Measurements from ENCODE around the gene MAPK10. TPM values are rescaled to one million over a fixed set of nuclear protein-coding genes. Genes with fewer than 3 reads are reported as not detected.

Gene MAPK10
- total and polyA plus RNA-seq, 8 donors, result 1.4 to 103 (median 15.0) TPM

DNA sequence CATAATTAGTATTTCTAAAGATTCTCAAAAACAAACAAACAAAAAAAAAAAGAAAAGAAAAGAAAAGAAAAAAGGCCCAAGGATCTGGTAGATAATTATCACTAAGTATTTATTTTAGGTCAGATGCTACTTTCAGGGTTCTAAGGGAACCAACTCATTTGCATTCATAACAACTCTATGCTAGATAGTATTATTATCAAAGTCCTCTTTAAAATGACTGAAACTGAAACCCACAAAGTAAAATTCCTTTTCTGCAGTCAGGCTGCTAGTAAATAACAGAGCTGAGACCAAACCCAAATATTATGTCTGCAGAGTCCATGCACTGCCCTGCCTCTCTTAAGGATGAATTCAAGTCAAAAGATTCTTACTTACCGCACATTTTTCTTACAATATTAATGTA, 38.3 kb upstream of the MAPK10 start:
- TF ChIP-seq EP300 (IDR thresholded peaks at IDR 0.05) (no peak), POLR2A (IDR thresholded peaks at IDR 0.05) (no peak)
- TF ChIP-seq, protein P1, sequence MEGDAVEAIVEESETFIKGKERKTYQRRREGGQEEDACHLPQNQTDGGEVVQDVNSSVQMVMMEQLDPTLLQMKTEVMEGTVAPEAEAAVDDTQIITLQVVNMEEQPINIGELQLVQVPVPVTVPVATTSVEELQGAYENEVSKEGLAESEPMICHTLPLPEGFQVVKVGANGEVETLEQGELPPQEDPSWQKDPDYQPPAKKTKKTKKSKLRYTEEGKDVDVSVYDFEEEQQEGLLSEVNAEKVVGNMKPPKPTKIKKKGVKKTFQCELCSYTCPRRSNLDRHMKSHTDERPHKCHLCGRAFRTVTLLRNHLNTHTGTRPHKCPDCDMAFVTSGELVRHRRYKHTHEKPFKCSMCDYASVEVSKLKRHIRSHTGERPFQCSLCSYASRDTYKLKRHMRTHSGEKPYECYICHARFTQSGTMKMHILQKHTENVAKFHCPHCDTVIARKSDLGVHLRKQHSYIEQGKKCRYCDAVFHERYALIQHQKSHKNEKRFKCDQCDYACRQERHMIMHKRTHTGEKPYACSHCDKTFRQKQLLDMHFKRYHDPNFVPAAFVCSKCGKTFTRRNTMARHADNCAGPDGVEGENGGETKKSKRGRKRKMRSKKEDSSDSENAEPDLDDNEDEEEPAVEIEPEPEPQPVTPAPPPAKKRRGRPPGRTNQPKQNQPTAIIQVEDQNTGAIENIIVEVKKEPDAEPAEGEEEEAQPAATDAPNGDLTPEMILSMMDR (IDR thresholded peaks at IDR 0.05), result no peak
- no peak overlapping the region for H3K4me3 ChIP-seq

DNA sequence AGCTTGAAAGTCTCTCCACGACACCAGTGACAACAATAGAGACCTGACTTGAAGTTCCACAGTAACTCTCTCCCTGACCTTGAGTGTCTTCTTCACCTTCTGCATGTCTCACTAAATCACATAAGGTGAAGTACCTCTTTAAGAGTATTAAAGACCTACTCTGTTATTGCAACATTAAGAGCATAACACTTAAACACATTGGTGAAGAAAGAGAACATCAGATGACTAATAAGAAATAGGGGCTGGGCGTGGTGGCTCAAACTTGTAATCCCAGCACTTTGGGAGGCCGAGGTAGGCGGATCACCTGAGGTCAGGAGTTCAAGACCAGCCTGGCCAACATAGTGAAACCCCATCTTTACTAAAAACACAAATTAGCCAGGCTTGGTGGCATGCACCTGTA, 33.9 kb upstream of the MAPK10 start:
- DNase-seq, result no peak
- no peaks in the 10 kb centered on the region for H3K4me1 ChIP-seq
- no peaks in the 10 kb centered on the region for H3K9me3 ChIP-seq
- H3K27me3 ChIP-seq, result no peaks in the 10 kb centered on the region
- WGBS, 5 donors, result 77 to 90% (median 86%) methylated on average over 4 of the region's 4 CpGs
- intact Hi-C loops (cut with DNase I; ENCODE audit: low total_unique reads), result no loop called here
- TF ChIP-seq POLR2AphosphoS5 (IDR thresholded peaks at IDR 0.05) (no peak), EP300 (IDR thresholded peaks at IDR 0.05) (no peak), POLR2A (IDR thresholded peaks at IDR 0.05) (no peak)
- TF ChIP-seq, protein P1 (IDR thresholded peaks at IDR 0.05), result no peak
- no peak overlapping the region for H3K4me3 ChIP-seq
- no peaks in the 10 kb centered on the region for H3K36me3 ChIP-seq
- no peak overlapping the region for H3K27ac ChIP-seq

More for the DNA sequence above, 38.3 kb upstream of the MAPK10 start:
- Histone ChIP-seq H3K9me3 (no peaks in the 10 kb centered on the region), H3K36me3 (no peaks in the 10 kb centered on the region), H3K27me3 (no peaks in the 10 kb centered on the region), H3K27ac (no peak overlapping the region), H3K4me1 (no peaks in the 10 kb centered on the region)
- intact Hi-C loops (cut with DNase I; ENCODE audit: low total_unique reads), result no loop called here
- 78 to 100% (median 96%) methylated on average over 1 of the region's 1 CpG for WGBS, 5 donors
- no peak for DNase-seq

DNA sequence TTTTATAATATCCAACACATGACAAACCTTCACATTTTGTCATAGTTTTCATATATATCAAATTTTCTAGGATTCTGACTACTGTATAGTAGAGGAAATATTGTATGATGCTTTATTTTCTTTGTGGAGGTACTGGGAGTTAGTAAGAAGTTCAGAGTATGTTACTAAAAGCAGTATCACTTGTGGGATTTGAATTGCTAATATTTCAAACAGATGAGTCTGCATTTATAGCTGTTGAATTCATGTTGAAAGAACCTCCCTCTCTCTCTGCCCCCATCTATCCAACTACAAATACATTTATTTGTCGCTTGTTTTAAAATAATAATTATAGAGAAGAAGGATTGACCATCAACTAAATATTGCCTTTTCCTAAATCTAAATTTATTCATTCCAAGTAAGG, 29.8 kb upstream of the MAPK10 start:
- intact Hi-C loops (cut with DNase I; ENCODE audit: low total_unique reads), result no loop called here
- Histone ChIP-seq H3K27ac (no peak overlapping the region), H3K36me3 (no peaks in the 10 kb centered on the region), H3K9me3 (no peaks in the 10 kb centered on the region), H3K4me3 (no peak overlapping the region), H3K27me3 (no peaks in the 10 kb centered on the region), H3K4me1 (no peaks in the 10 kb centered on the region)
- no peak for TF ChIP-seq POLR2AphosphoS5 (IDR thresholded peaks at IDR 0.05)
- TF ChIP-seq, protein P1 (IDR thresholded peaks at IDR 0.05), result no peak
- no peak for TF ChIP-seq EP300 (IDR thresholded peaks at IDR 0.05)
- TF ChIP-seq POLR2A (IDR thresholded peaks at IDR 0.05), result no peak
- DNase-seq, result no peak
- 92 to 97% (median 94%) methylated on average over 1 of the region's 1 CpG for WGBS, 5 donors

DNA sequence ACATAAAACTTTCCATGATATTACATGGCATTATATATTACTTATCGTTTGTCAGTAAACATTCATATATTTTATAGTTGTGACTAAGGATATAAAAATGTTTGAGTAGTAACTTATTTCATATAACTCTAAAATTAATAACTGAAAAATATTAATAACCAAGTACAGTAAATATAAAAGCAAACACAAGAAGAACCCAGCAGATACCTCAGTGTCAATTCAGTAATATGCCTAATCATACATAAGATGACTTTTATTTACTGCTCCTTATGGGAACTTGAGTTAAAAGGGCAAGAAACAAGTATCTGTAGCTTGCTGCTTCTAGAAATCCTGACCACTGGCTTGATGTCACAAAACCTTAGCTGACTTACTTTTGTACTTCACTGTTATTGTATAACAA, 28.4 kb upstream of the MAPK10 start:
- TF ChIP-seq, protein P1 (IDR thresholded peaks at IDR 0.05), result no peak
- TF ChIP-seq POLR2A (IDR thresholded peaks at IDR 0.05), result no peak
- TF ChIP-seq EP300 (IDR thresholded peaks at IDR 0.05), result no peak
- TF ChIP-seq POLR2AphosphoS5 (IDR thresholded peaks at IDR 0.05), result no peak

More for the DNA sequence above, 28.4 kb upstream of the MAPK10 start:
- no peak for DNase-seq
- intact Hi-C loops (cut with DNase I; ENCODE audit: low total_unique reads), result no loop called here
- Histone ChIP-seq H3K27ac (no peak overlapping the region), H3K4me3 (no peak overlapping the region), H3K9me3 (no peaks in the 10 kb centered on the region), H3K27me3 (no peaks in the 10 kb centered on the region), H3K36me3 (no peaks in the 10 kb centered on the region), H3K4me1 (no peaks in the 10 kb centered on the region)
- 87 to 94% (median 91%) methylated on average over 1 of the region's 1 CpG for WGBS, 5 donors
